Bone marrow (tissue), 2 donors: Measurements from ENCODE around the gene ADIG.
"Not testable (repeated sequence)": the region's sequence is repeated elsewhere in the genome, so short reads cannot be mapped to it uniquely, and the experiment has no call there.

Experiments
- DNase-seq, 2 donors: peaks; one replicate each; lab custom pipeline; 2025; lab: John Stamatoyannopoulos, UW

ADIG gene

DNA sequence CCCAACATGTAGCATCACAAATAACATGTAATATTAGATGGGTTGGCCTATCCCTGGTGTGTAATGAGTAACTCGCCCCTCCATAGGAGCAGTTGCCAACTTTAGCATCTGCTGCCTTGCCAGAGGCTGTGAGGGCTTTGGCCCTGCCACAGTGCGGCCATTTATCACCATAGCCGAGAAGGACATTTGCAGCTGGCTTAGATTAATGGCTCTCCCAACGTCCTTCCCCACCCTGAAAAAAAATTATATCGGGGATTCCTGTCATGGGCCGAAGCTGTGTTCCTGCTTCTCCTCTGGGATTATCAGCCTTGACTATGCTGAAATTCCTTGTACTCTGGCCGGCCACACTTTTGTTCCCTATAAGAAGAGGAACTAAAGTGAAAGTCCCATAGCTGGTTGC, 7.6 kb upstream of the ADIG start:
- DNase-seq = no peak

DNA sequence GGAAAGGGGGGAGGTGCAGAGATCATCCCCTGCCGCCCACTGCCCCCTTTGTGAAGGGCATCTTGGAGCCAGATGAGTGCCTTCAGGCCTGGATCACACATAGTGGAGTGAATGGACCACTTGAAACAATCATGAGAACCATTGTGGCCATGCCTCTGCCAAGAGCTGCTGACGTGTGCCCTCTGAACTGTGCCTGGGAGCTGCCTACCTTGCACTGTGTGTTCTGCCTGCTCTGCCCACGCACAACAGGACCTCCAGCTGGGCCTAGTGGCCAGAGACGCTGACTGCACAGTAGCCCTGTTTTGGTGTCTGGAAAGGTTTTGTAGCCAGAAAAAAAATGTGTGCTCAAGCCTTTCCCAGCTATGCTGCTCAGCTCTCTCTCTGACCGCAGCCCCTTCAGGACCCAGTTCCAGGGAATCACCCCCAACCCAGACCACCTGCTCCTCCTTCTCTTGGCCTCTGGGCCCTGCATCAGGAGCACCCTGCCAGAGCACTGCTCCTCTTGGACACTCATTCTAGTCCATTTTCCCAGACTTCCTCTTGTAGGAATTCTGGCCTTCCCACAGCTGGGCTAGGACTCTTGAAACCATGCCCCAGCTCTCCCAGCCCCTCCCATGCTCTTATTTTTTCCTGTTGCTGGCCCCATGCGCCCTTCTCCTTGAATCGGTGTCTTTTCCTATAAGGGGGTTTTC, 1.6 kb upstream of the ADIG start:
- DNase-seq = no peak

DNA sequence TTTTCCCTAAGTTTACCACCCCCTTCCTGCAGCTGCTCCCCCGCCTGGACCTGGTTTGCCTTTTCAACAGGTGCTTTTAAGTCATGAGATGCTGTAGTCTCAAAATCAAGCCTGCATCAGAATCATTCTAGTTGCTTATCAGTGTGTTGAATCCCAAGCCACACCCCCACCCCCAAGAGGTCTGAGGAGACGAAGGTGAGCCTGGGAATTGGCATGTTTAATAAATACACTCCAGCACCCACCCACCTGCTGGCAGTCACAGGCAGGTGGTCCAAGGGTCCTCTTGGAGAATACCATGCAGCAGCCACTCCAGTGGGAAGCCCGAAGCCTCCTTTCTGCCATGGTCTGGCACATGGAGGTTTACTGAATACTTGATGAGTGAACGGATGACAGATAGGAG, 1.1 kb upstream of the ADIG start:
- no peak for DNase-seq

DNA sequence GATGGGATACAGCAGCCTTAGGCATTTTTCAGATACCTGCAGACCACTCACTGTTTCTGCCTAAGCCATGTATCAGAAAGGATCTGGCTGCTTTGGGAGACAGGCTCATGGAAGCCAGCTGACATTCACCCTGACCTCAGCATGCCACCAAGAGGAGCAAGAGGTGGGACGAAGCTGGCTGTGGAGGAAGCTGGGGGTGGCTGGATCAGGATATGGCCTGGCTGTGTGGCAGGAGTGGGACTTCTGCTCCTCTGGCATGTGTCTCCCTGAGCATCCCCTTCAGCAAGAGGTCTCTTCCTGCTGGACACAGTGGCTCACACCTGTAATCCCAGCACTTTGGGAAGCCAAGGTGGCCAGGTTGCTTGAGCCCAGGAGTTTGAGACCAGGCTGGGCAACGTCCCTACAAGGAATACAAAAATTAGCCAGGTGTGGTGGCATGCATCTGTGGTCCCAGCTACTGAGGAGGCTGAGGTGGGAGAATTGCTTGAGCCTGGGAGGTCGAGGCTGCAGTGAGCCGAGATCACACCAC, 897 bp downstream of the ADIG start:
- DNase-seq = no peak

DNA sequence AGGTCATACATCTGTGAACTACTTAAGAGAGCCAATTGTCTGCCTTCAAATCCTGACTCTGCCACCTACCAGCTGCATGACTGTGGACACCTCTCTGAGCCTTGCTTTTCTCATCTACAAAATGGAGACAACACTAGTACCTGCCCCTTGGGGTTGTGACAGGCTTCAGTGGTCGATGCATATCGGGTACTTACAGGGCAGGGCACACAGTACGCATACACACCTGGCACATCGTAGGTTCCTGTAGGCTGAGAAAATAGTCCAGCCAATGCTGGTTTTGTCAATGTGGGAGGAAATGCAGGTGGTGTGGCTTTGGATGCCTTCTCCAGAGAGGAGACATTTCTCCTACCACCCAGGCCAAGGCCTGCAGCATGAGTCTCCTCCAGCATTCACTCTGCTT, 2.3 kb downstream of the ADIG start:
- no peak for DNase-seq

DNA sequence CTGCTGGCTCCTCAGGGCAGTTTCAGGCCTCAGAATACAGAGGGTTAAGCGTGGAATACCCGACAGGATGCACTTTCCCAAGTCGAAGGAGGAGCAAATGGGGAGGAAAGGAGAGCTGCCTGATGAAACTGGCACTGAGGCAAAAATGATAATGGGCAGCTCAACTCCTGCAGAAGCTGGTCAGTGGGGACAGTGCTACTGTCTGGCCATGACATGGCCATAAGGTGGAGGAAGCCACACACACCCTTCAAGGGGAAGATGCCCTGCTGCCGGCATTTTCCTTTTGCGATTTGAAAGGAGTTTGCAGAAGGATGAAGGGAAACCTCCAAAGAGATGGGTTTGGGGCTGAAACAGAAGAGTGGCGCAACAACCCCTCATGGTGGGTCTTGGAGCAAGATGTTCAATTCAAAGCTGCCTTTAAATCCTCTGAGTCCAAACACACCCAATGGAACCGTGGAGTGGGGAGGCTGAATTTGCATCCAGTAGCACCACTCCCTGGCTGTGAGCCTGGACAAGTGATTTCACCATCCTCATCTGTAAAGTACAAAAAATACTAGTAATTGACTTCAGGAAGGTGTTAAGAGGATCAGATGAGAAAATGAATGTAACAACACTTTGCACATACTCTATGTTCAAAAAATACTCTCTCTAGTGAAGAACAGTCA, 3.2 kb downstream of the ADIG start:
- DNase-seq = no peak

GRCh38 chr20:38585404-38586180, 4.6 kb downstream of the ADIG start:
- no peak for DNase-seq

GRCh38 chr20:38586181-38586525, 5.2 kb downstream of the ADIG start:
- no peak for DNase-seq

DNA sequence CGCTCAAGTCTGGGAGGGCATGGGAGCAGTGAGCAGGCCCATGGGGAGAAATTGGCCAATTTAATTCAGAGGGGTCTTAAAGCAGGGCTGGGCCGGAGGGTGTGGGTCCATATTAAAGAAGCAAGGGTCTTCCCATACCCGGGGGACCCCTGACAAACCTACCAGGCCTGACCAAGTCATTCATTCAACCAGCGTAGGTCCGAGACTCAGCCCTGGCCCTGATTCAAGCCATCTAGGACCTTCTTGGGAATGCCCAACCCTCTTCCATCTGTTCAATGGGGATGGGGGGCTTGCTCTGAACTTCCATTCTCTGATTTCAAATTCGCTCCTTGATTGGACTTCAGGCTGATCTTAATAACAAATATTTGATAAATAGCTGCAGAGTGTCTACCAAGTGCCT, 7.3 kb downstream of the ADIG start:
- DNase-seq = no peak

GRCh38 chr20:38589351-38589750, 8.4 kb downstream of the ADIG start:
- DNase-seq = no peak

- DNase-seq = no peak
Measured at GRCh38 chr20:38589967-38590675, 9.1 kb downstream of the ADIG start.

- no peak for DNase-seq
Measured at GRCh38 chr20:38590676-38591473, 9.9 kb downstream of the ADIG start.

DNA sequence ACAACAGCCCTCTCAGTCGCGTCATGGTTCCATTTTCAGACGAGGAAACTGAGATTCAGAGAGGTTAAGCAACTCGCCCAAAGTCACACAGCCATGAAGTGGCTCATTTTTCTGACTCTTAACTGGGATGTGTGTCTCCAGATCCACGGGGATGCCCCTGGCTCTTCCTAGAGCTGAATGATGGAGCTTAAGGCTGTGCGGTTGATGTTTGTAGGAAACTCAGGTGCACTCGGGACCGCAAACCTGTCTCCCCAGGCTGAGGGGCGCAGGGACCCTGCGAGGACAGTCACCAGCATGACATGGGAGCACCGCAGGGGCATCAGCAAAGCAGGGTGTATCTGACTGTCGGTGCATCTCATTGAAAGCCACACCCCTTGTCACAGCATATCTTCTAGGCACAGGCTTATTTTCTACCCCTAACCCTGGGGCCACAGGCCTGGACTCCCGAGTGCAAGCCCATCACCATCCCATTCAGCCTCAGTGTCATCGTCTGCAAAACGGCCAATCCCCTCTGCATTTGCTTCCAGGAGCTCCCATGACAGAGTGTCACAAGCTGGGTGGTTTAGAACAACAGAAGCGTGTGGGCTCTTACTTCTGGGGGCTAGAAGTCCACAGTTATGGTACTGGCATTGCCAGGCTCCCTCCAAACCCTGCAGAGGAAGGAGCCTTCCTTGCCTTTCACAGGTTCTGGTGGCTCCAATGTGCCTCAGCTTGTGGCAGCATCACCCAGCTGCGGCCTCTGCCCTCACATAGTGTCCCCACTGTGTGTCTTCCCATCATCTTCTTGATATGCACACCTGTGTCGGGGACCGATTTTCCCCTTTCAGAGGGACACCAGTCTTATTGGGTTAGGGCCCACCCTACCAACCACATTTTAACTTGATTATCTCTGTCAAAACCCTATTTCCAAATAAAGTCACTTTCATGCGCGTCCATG, 10.7 kb downstream of the ADIG start:
- no peak for DNase-seq

- not testable (repeated sequence) for DNase-seq
Measured at GRCh38 chr20:38592411-38592790, 11.4 kb downstream of the ADIG start.

DNA sequence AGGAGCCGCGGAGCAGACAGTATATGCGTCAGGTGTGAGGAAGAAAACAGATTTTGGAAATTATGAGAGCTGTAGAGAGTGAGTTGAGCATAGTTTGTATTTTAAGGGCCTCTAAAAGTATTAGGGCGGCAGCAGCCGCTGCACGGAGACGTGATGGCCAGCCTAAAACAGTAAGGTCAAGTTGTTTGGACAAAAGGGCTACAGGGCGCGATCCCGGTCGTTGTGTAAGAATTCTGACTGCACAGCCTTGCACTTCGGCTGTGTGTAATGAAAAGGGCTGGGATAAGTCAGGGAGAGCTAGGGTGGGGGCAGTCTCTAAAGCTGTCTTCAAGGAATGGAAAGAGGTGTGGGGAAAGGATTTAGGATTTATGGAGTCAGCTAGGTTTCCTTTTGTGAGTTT, 13.3 kb downstream of the ADIG start:
- not testable (repeated sequence) for DNase-seq

- not testable (repeated sequence) for DNase-seq
Measured at GRCh38 chr20:38595886-38596285, 14.9 kb downstream of the ADIG start.

GRCh38 chr20:38599410-38599882, 18.4 kb downstream of the ADIG start:
- DNase-seq = no peak

GRCh38 chr20:38600057-38600456, 19.1 kb downstream of the ADIG start:
- no peak for DNase-seq

DNA sequence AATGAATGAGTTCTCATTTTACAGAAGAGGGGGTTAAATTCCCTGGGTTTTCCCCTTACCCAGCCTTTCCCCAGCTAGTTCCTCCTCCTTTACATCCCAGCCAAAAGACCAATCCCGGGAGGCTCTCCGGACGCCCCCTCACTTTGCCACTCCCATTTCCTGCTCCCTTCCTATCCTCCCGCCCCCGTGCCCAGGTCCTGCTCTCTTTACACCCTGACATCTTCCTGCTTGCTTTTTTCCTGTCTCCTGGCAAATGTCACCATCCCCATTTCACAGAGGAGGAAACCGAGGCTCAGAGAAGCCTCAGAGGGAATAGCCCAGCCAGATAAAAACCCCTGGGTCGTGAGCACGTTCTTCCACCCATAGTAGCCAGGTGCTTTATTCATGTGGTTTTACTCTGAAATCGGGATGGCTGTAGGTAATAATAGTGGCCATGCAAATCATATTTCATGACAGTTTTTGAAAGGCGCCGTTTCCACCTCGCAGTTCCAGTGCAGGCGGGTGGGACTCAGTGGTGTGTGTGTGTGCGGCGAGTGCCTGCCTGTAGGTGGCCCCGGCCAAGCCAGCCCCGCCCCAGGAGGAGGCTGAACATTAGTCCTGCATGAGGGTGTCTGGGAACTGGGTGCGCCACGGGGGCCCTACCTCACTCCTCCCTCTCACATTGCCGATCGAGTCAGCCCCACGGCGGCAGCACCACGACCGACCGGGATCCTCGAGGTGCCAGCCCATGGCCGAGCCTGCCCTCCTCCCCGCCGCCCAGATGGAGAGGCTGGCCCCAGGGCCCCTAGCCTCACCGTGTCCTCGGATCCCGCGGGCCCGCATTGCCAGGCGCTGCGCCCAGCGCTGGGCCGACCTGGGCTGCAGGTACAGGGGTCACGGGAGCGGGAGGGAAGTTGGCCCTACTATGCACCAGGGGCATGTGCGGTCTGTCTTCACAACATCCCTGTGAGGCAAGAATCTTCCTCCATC, 20.5 kb downstream of the ADIG start, which contains the start of gene ARHGAP40:
Gene ARHGAP40 (plus strand): TSS at position 594 of the 969 bp plus-strand sequence.
- no peak for DNase-seq
